WTC11 (cell line): ENCODE data around the gene CTNNA2. TPM values are rescaled to one million over a fixed set of nuclear protein-coding genes. Genes with fewer than 3 reads are reported as not detected.

Experiments
- ATAC-seq: fragments of 200-7000 bp; cut with Tn5 transposase; 2 replicates; pipeline ENCODE4 v1.10.0; 2021; ENCODE audit warnings: mild to moderate bottlenecking, moderate library complexity
- CTCF ChIA-PET: fragments of 300-600 bp; sonication (Branson Sonifier 250); formaldehyde crosslinking; loops from one replicate; lab custom pipeline; 2021; ENCODE audit warnings: antibody characterized with exemption; lab: Charles Lee
- POLR2A ChIA-PET: fragments of 350-600 bp; sonication (Branson Sonifier 250); formaldehyde crosslinking; loops from one replicate; lab custom pipeline; 2021; ENCODE audit warnings: antibody characterized with exemption; lab: Charles Lee
- DNase-seq: peaks from one replicate; pipeline ENCODE4 v3.0.0; 2021; ENCODE audit warnings: low spot score
- H3K27ac Mint-ChIP-seq: 2 replicates; pipeline ENCODE4 v1.8.0; 2021; ENCODE audit warnings: mixed read lengths
- H3K27me3 Mint-ChIP-seq: 2 replicates; pipeline ENCODE4 v1.8.0; 2021; ENCODE audit warnings: low read depth, mild to moderate bottlenecking, moderate library complexity, mixed read lengths
- H3K36me3 Mint-ChIP-seq: 2 replicates; pipeline ENCODE4 v1.8.0; 2021; ENCODE audit warnings: mixed read lengths
- H3K4me1 Mint-ChIP-seq: 2 replicates; pipeline ENCODE4 v1.8.0; 2022; ENCODE audit warnings: mixed read lengths
- H3K4me3 Mint-ChIP-seq: 2 replicates; pipeline ENCODE4 v1.8.0; 2021; ENCODE audit warnings: mild to moderate bottlenecking, moderate library complexity, mixed read lengths
- H3K9me3 Mint-ChIP-seq: 2 replicates; pipeline ENCODE4 v1.8.0; 2021; ENCODE audit warnings: mixed read lengths
- AFF4 ChIP-seq: sonication (generic); formaldehyde crosslinking; IDR thresholded peaks from 2 replicates; pipeline ENCODE4 v1.8.1; 2023; ENCODE audit warnings: mild to moderate bottlenecking, missing genetic modification reagents, borderline replicate concordance
- ATF1 ChIP-seq: sonication (generic); formaldehyde crosslinking; IDR thresholded peaks from 2 replicates; pipeline ENCODE4 v1.8.1; 2023; ENCODE audit warnings: mild to moderate bottlenecking, moderate library complexity, missing genetic modification reagents
- CBFB ChIP-seq: sonication (generic); formaldehyde crosslinking; IDR thresholded peaks from 2 replicates; pipeline ENCODE4 v1.8.1; 2022; ENCODE audit warnings: mild to moderate bottlenecking, low read depth, missing genetic modification reagents
- EMX1 ChIP-seq: fragments of 250-450 bp; sonication (Bioruptor Pico); IDR thresholded peaks from 2 replicates; pipeline ENCODE4 v1.8.0; 2021; ENCODE audit warnings: mild to moderate bottlenecking
- GABPB1 ChIP-seq: sonication (generic); formaldehyde crosslinking; IDR thresholded peaks from 2 replicates; pipeline ENCODE4 v1.8.1; 2023; ENCODE audit warnings: mild to moderate bottlenecking, missing genetic modification reagents
- GRHL2 ChIP-seq: fragments of 250-450 bp; sonication (Bioruptor Pico); IDR thresholded peaks from 2 replicates; pipeline ENCODE4 v1.8.0; 2022; ENCODE audit warnings: mild to moderate bottlenecking, moderate library complexity; ENCODE audit not compliant: insufficient replicate concordance, severe bottlenecking
- IRF2 ChIP-seq: sonication (generic); formaldehyde crosslinking; IDR thresholded peaks from 2 replicates; pipeline ENCODE4 v1.8.0; 2022; ENCODE audit warnings: low read depth, missing genetic modification reagents, borderline replicate concordance
- MXD4 ChIP-seq: fragments of 250-450 bp; sonication (Bioruptor Pico); IDR thresholded peaks from 2 replicates; pipeline ENCODE4 v1.8.0; 2021; ENCODE audit warnings: mild to moderate bottlenecking, moderate library complexity, borderline replicate concordance
- MYBL2 ChIP-seq: sonication (generic); formaldehyde crosslinking; IDR thresholded peaks from 2 replicates; pipeline ENCODE4 v1.8.1; 2023; ENCODE audit warnings: mild to moderate bottlenecking, moderate library complexity, missing genetic modification reagents
- NFYB ChIP-seq: sonication (generic); formaldehyde crosslinking; conservative IDR thresholded peaks from 2 replicates; pipeline ENCODE4 v1.8.0; 2022; ENCODE audit warnings: low read depth, missing genetic modification reagents
- PRDM15 ChIP-seq: sonication (generic); formaldehyde crosslinking; IDR thresholded peaks from 2 replicates; pipeline ENCODE4 v1.8.0; 2022; ENCODE audit warnings: missing genetic modification reagents
- RELA ChIP-seq: sonication (generic); formaldehyde crosslinking; IDR thresholded peaks from 2 replicates; pipeline ENCODE4 v1.8.1; 2022; ENCODE audit warnings: missing genetic modification reagents, mild to moderate bottlenecking, borderline replicate concordance
- RORB ChIP-seq: fragments of 250-450 bp; sonication (Bioruptor Pico); IDR thresholded peaks from 2 replicates; pipeline ENCODE4 v1.9.0; 2021; ENCODE audit warnings: mild to moderate bottlenecking
- SMAD3 ChIP-seq: sonication (generic); formaldehyde crosslinking; IDR thresholded peaks from 2 replicates; pipeline ENCODE4 v1.8.0; 2022; ENCODE audit warnings: missing genetic modification reagents, mild to moderate bottlenecking, borderline replicate concordance
- SOX15 ChIP-seq: fragments of 250-450 bp; sonication (Bioruptor Pico); IDR thresholded peaks from 2 replicates; pipeline ENCODE4 v1.9.0; 2021; ENCODE audit warnings: mild to moderate bottlenecking
- STAT6 ChIP-seq: sonication (generic); formaldehyde crosslinking; conservative IDR thresholded peaks from 2 replicates; pipeline ENCODE4 v1.8.1; 2023; ENCODE audit warnings: mild to moderate bottlenecking, low read depth, missing genetic modification reagents, moderate library complexity
- TCF7 ChIP-seq: sonication (generic); formaldehyde crosslinking; IDR thresholded peaks from 2 replicates; pipeline ENCODE4 v1.8.0; 2022; ENCODE audit warnings: mild to moderate bottlenecking, low read depth, missing genetic modification reagents, moderate library complexity
- ZBTB21 ChIP-seq: sonication (generic); formaldehyde crosslinking; IDR thresholded peaks from 2 replicates; pipeline ENCODE4 v1.8.1; 2023; ENCODE audit warnings: mild to moderate bottlenecking, missing genetic modification reagents, borderline replicate concordance
- ZMAT4 ChIP-seq: fragments of 250-450 bp; sonication (Bioruptor Pico); IDR thresholded peaks from 2 replicates; pipeline ENCODE4 v1.9.0; 2021; ENCODE audit warnings: mild to moderate bottlenecking
- ZNF317 ChIP-seq: sonication (generic); formaldehyde crosslinking; IDR thresholded peaks from 2 replicates; pipeline ENCODE4 v1.8.1; 2023; ENCODE audit warnings: low read depth, mild to moderate bottlenecking, moderate library complexity, missing genetic modification reagents, borderline replicate concordance
- total RNA-seq: library from RNA; stranded (reverse); gene quantifications from 3 replicates; pipeline ENCODE4 v1.2.3, GENCODE V29; 2021

The CTNNA2 gene
- total RNA-seq, 1 experiment from 2014 or later, result 3.8 TPM

- TF ChIP-seq STAT6 (no peak), NFYB (CRISPR knock-in tag) (no peak), IRF2 (CRISPR knock-in tag) (no peak), ZMAT4 (no peak)
Measured at GRCh38 chr2:80638783-80639182, 1125.9 kb downstream of the CTNNA2 start (continued).

- Mint-ChIP-seq H3K36me3 (no peaks in the 10 kb centered on the region), H3K27ac (no peak overlapping the region), H3K4me1 (no peaks in the 10 kb centered on the region), H3K4me3 (no peak overlapping the region), H3K27me3 (no peaks in the 10 kb centered on the region; the same call in 1 of the 2 replicates), H3K9me3 (no peaks in the 10 kb centered on the region)
- ChIA-PET CTCF (no interaction called here), POLR2A (no interaction called here)
- ATAC-seq, result no peak
- no peak for DNase-seq
- no peak for TF ChIP-seq RORB
- no peak for TF ChIP-seq PRDM15
- no peak for TF ChIP-seq ZNF317
- no peak for TF ChIP-seq MXD4 (CRISPR knock-in tag)
- no peak for TF ChIP-seq SOX15
- TF ChIP-seq TCF7 (CRISPR knock-in tag), result no peak
- no peak for TF ChIP-seq RELA
- no peak for TF ChIP-seq MYBL2 (CRISPR knock-in tag)
- TF ChIP-seq SMAD3, result no peak
- no peak for TF ChIP-seq ATF1 (CRISPR knock-in tag)
- TF ChIP-seq CBFB (CRISPR knock-in tag), result no peak
- TF ChIP-seq GRHL2 (CRISPR knock-in tag), result no peak
- no peak for TF ChIP-seq EMX1 (CRISPR knock-in tag)
- no peak for TF ChIP-seq GABPB1 (CRISPR knock-in tag)
- no peak for TF ChIP-seq ZBTB21 (CRISPR knock-in tag)
Measured at GRCh38 chr2:80642465-80642864, 1129.6 kb downstream of the CTNNA2 start.

GRCh38 chr2:80643598-80643997 lies 1130.7 kb downstream of the CTNNA2 start:
- Mint-ChIP-seq H3K4me1 (no peaks in the 10 kb centered on the region), H3K4me3 (no peak overlapping the region), H3K9me3 (no peaks in the 10 kb centered on the region), H3K27me3 (no peaks in the 10 kb centered on the region; the same call in 1 of the 2 replicates), H3K27ac (no peak overlapping the region), H3K36me3 (no peaks in the 10 kb centered on the region)
- no peak for DNase-seq
- CTCF ChIA-PET, result no interaction called here
- ATAC-seq, result no peak
- POLR2A ChIA-PET, result no interaction called here
- TF ChIP-seq AFF4 (CRISPR knock-in tag), result no peak
